Measurements from ENCODE around the gene EGFR.

The EGFR gene

DNA sequence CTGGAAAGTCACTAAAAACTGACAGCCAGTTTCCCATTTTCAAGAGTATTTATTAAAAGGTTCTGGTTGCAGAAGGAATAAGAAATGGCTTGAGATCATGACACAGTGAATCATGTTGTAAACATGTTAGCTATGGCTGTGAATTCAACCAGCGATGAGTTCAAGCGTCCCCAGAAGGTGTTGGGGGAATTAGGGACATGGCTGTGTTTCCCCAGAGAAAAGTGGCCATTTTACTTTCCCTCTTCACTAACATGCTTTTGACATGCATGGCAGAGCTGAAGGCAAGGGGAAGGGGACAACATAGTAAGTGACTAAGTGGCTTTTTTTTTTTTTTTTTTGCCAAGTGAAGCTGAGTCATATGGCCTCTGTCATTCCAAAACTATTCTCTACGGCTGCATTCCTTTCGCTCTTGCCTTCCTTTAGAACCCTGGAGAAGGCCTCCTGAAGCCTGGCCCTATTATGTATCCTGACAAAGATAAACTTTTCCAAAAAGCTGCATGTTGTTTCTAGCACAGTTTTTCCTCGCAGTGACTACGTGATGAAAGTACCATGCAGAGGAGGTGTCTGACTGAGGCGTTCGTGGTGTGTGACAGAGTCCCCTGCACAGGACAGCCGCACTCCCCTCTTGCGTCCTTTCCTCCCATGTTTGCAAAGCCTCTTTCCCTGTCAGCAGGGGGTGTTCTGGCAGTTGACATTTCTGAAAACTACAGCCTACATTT is 46.9 kb downstream of the EGFR start:
- no peak for DNase-seq

DNA sequence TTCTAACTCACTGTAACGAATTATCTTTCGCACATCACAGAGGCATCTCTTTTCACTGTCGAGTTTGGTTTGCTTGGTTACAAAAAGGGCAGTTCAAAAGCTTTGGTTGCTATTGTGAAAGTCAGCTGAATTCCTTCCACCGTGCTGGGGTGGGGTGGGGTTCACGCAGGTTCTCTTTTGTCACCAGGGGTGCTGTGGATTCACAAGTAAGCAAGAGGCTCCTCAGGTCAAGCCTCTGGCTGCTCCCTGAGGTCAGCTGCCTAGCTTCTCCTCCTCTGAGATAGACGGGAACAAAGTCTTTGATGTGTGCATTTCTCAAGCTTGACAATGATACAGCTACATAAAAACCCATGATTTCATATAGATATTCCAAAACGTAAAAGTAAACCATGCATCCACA is 47.7 kb downstream of the EGFR start:
- no peak for DNase-seq

DNA sequence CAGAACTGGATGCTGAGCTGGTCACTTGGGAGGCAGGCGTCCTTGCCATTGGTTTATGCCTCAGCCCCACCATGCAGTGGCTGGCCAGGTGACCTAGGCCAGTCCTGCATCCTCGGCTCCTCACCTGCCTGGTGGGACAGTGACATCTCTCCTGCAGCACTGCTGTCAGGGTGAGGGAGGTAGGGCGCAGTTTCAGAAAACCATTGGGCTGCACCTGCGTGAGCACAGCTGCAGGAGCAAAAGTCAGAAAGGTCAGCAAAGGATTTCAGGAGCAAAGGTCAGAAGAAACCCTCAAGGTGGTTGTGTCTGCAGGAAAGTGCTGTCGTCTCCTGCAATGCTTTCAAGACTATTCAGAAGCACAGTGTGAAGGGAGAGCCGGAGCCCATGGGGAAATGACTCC is 48.1 kb downstream of the EGFR start:
- DNase-seq = no peak

DNA sequence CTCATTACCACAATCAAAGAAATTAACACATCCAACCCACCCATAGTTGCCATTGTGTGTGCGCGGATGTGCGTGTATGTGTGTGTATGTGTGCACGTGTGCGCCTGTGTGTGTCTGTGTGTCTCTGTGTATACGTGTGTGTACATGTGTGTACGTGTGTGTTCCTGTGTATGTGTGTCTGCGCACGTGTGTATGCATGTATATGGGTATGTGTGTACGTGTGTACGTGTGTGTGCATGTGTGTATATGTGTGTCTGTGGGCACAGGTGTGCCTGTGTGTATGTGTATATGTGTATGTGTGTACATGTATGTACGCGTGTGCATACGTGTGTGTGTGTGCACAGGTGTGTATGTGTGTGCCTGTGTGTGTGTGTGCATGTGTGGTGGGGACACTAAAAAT is 48.9 kb downstream of the EGFR start:
- no peak for DNase-seq

DNA sequence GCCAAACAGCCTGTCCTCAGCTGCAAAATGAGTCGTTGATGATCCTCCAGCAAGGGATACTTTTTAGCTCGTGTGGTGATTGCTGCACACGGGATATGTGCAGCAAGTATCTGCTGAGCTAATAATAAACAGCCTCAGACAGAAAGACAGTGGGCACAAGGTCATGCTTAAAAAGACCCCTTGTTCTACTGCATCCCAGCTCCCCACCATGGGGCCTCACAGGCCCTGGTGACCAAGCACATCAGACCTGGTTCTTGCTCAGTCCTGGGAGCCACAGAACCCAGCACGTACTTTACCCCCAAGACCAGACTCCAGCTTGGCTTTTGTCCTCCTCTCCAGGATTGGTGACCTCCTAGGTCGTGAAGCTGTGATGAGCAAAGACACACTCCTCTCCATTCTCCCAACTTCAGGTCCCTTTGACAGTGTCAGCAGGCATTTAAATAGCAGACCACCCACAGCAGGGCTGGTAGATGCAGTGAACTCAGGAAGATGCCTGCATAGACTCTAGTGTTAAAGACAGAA is 50.5 kb downstream of the EGFR start:
- no peak for DNase-seq

DNA sequence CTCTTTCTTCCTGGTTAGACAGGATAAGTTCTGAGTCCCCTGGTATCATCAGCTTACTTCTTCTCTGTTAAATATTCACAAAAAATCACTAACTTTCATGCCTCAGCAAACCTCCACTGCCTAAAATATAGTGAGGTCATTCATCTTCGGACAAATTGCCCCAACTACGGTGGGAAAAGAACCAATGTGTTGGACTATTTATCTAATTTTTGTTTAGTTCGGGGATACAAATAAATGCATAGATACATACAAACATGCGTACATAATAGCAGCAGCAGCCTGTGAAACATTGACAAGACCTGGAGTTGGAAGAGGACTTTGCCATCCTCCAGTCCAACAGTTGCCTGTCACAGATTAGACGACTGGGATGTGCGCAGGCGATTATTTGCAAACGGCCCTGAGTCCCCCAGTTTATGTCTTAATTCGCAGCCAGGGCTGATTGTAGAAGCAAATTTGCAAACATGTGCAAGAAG is 51.5 kb downstream of the EGFR start:
- no peak for DNase-seq

DNA sequence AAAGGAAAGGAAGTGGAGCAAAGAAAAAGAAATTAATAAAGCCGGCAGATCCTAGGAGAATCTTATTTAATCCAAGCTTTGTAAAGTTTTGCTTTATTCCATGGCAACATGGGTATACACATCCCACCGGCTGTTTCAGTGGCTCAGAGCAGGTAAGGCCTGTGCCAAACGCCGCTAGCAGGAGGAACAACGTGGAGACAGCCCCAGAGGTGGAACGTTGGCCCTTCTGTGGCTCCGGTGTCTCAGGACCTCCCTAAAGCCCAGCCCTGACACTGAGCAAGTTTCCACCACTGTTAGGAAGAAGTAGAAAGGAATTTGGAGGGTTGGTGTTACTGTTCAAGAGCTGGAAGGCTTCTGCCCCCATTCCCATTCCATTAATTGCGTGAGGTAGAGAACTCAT is 52.0 kb downstream of the EGFR start:
- DNase-seq = no peak

DNA sequence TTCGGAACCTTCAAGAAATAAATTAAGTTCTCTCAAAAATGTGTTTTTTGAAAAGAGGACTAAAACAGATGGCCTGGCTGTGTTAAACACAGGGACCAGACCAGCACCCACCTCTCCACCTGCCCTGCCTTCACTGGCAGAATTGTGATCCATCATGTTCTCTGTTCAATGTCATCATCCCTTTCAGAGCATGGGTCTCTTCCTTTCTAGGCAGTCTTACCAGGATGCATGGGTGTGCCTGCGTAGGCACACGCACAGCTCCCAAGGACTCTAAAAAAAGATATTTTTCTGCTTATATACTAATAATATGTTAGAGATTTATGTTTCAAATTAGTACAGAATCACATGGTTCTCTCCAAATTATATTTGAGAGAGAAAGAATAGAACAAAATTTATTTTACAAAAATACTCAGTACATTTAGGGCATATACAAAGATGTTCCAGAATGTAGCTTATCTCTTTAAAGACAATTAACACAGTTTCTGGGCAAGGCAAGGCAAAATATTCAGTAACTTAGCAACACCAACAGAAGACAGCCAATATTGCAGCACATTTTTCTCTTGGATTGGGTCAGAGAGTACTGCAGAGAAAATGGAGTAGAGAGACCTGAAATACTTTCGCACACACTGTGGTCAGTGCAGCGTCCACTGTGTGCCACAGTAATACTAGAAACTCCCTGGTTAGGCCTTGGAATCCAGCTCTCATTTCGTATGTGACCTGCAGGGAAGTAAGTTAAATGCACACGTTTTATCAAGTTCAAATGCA is 52.8 kb downstream of the EGFR start:
- no peak for DNase-seq

DNA sequence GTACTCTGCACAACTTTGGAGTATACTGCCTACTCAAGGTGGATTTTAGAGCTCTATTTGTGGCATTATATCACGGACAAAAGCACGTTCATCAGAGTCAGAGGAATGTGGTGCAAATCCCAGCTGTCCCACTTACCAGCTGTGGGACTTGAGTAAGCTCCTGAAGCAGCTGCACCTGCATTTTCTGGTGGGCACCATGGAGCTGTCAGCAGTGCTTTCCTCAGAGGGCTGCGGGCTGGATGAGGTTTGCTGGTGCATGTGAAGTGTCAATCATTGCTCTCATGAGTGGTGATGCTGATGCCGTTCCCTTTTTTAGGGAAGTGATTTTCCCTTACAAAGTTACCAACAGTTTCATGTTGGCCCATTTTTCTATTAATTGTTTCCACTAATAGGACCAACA is 53.4 kb downstream of the EGFR start:
- no peak for DNase-seq

DNA sequence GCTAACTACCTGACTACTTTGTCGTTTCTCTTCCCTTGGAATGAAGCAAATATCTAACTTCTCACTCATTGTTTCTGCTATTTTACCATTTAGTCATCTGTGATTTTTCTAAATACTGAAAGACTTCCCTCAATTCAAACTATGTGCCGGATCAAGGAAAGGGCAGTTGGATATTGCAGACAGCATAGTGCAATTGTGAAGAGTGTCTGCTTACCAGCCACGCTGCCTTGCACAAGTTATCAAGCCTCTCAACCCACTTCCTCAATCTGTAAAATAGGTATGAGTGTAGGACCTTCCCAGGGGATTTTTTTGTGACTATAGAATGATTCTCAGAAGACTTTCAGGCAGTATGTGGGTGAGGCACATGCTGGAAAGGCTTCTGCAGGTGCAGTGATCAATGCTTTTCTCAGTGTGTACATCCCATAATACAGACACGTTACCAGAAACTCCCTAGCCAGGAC is 54.3 kb downstream of the EGFR start:
- no peak for DNase-seq

DNA sequence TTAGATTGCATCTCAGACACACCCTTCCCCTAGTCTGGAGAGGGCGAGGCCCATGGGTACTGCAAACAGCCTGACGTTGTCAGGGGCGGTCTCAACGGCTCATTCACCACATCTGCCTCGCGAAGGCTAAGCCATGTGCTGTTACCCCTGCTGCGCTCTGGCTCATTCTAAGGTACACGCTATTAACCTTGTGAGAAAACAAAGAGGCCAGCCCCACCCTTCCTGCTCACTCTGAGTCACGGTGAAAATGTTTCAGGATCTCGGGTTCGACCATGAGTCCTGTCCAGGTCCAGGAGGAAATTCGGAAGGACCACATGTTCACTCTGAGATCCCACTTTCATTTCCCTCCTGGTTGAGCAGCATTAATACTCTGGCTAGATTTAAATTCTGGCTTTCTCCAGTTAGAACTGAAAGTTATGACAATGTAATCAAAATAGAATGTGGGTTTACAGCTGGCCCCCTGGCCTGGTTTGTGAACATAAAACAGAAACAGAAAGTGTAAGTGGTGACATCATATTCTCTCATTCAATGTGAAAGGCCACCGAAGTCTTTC is 55.2 kb downstream of the EGFR start:
- DNase-seq = peak; percentile 59

DNA sequence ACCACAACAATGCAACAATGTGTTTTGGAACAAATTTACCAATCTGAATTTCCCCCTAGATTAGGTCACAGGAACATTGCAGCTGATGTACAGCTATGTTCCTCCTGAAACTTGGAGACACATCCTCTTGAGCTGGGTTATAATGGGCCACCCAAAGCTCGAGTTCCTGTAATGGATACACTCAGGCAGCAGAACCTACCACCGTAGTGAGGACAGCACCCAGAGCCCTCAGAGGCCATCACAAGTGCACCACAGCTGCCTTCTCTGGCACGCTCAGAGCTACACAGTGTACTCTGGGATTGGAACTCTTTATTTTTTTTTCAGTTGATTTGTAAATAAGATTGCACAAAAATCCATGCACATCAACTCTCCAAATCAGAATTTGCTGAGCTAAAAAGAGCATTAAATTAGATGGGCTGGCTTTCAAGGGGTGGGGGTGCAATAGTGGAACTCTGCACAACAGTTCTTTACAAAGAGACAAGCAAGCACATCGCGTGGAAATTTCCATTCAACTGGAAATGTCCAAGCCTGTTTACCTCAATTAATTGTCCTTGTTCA is 56.7 kb downstream of the EGFR start:
- DNase-seq = no peak

DNA sequence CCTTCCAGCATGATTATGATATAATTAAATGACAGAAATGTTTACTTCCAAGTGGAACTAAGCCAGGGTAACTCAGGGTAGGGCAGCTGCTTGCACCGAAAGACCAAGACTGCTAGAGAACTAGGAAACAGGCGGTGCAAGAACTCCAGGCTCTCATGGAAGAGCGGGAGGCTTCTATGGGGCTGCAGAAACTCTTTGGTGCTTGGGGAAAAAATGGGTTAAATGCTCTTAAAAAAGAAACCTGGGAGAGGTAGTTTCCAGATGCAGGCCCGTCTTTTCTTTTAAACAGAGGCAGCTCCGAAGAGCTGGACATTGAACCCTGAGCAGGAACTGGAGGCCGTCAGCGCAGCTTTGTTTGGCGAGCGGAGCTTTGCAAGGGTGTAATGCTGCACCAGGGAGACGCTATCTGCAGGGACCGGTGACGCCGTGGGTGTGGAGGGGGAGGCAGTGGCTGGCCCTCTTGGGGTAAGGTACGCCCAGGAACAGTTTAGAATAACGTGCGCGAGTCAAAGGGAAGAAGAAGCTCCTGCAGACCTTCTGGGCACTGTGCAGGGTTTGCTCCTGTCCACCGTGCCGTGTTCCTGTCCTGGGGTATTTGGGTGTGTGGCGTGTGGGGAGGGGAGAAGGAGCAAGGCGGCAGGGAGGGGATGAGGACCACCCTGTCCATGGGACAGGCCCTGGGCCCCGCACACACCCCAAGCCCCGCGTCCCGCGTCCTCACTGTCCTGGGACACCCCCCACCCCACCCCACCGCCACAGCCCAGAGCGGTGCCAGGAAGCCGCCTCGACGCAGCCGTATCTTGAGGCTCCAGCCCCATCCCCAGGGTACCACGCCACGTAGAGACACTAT is 59.0 kb downstream of the EGFR start:
- no peak for DNase-seq

DNA sequence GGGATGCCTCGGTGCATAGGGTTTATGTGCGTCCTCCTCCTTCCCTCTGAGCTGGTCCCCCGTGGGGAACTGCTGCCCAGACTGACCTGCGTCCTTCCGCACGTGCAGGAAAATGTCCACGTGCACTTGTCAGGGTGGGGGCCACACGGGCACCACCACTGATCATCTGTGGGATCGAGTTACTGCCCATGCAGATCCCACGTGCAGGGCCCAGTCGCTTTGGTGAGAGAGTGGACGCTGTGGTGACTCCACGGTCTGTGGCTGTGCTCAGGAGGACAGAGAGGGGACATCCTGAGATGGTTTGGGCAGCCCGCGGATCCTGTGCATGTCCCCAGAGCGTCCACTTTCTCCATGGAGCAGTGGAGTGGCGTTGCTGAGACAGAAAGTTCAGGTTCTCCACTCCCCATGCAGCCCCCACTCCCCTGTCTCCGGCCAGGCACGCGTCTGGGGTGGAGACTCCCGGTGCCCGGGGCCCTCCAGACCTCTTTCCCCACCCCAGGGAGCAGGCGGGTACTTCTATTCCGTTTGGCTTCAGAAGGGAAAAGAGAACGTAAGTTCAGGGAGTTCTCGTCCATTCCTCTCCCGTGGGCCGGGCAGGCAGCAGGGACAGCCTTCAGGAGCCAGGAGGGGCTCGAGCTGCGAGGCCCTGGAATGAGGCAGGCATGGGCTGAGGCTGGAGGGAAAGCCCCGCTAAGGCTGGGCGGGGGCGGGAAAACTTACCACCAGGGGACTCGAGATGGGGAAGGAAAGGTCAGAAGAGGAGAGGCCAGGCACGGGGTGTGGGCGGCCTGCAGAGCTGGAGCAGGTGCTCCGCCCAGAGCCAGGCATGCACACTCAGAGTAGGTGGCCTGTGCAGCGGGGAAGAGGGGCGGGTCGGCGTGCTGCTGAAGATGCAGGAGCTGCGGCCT is 59.9 kb downstream of the EGFR start:
- DNase-seq = no peak

DNA sequence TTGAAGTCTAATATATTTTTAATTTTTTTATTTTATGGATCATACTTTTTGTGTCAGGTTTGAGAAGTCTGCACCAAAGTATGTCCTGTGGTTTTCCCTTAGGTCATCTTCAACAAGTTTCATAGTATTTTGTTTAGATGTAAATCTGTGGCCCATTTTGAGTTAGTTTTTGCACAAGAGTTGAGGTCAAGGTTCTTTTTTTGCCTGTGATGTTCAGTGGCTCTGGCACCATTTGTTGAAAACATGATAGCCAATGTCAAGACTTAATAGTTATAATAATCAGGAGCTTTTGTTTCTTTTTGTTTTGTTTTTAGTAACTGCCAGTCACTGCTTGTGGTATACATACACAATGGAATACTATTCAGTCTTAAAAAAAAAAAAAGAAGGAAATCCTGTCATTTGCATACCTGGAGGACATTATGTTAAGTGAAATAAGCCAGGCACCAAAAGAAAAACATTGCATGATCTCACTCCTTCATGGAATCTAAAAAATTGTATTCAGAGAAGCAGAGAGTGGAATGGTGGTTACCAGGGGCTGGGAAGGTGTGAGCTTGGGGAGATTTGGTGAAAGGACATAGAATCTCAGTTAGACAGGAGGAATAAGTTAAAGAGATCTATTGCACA is 61.3 kb downstream of the EGFR start:
- no peak for DNase-seq

DNA sequence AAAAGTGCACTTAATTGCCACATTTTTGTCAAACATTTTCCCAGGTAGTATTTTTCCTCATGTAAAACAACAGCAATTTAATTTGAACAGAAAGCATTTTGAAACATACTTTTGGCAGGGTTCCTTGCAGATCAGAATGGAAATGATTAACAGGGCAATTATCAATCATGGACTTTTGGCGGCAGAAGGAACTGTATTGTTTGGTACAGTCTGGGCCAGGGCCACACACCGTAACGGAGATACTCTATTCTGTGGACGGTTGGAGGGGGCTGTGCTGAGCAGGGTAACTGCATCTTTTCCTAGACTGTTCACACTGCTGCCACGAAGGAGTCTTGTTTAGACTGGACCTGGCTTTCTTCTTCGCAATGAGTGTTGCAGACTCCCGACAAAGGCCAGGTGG is 62.3 kb downstream of the EGFR start:
- no peak for DNase-seq

DNA sequence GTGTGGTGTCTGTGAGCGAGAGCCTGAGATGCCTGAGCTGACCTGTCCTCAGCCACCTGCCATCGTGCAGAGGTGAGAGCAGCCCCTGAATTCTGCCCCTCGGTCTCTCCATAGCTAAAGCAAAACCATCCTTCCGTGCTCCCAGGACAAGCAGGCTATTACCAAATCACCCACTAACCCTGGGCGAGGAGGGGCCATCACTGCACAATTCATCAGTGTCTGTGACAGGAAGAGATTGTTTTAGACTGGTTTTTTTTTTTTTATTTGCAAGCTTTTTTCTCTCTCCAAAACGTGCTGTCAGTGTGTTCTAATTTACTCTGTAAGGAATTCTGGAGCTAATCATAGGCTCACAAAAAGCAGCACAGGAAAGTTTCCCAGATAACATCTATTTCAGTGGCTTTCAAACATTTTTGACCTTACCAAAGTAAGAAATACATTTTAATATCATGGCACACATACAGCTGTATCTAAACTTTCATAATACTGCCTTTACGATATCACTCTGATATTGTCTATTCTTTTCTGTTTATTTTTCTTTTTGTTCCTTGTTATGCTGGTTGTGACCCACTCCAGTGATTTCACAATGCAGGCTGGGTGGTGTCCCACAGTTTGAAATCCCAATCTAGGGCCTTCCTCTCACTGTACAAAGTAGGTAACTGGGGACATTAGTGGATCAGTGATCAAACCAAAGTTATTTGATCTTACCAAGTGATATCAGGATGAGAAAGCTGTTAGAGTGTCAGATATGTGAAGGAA is 62.8 kb downstream of the EGFR start:
- DNase-seq = no peak

DNA sequence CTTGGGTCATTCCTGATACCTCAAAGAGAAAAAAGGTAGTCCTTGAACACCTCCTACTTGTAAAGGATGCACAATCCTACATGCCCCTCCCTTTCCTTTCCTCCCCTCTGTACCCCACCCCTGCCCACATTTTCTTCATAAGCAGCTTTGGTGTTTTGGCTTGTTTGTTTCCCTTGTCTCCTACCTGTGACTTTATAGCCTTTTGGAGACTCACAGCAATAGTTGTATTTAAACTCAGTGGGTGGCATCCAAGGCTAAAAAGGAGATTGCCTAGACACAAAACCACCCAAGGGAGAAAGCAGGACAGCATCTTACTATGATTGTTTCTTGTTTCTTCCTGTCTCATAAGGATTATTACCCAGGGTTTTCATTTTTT is 63.4 kb downstream of the EGFR start:
- DNase-seq = no peak

DNA sequence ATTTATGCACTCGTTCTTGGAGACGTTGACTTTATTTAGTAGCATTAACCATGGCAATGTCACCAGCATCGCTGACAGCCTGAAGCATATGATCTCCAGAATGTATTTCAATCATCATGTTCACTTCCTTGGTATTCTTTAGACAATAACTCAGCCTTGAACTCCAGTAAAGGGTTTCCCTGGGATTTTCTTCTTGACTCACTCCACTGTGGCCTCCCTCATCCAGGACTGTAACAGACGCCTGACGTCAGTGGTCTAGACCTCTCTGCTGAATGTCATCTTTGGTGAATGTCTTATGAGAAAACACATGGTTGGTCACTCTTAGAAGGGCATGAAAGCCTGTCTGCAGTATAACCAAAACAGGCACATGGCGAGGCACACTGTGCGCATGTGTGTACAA is 64.4 kb downstream of the EGFR start:
- DNase-seq = no peak

DNA sequence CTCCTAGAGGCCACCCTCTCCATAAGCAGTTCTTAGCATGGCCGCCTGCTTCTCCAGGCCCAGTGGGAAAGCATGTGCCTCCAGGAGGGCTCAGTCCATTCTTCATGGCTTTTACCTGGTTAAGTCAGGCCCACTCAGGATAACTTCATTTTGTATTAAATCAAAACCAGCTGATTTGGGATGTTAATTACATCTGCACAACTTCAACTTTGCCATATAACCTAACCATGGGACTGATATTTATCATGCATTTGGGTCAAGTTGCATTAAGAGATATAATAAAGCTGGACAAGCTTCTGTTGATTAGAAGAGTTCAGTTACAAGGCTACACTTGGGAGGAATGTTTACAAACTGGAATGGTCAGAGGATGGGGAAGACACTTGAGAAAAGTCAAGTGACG is 65.5 kb downstream of the EGFR start:
- DNase-seq = no peak
